ENCODE measurements around the gene SMIM22.

- TF ChIP-seq USF2 (IDR thresholded peaks at IDR 0.05; ENCODE audit: low read length) (no peak), CTCF (IDR thresholded peaks at IDR 0.05; ENCODE audit: control extremely low read depth in 1 of 3, insufficient read depth in 1 of 3, low read depth in 1 of 3, low read length in 3 of 3) (no peak), TBP (IDR thresholded peaks at IDR 0.05; ENCODE audit: low read depth, low read length) (no peak), MAFK (IDR thresholded peaks at IDR 0.05; ENCODE audit: low read depth, low read length) (no peak), HDAC2 (IDR thresholded peaks at IDR 0.05; ENCODE audit: borderline replicate concordance in 1 of 2, low read depth in 2 of 2, low read length in 2 of 2) (no peak), MAX (IDR thresholded peaks at IDR 0.05) (no peak), EP300 (IDR thresholded peaks at IDR 0.05; ENCODE audit: borderline replicate concordance in 1 of 2, low read depth in 2 of 2, low read length in 2 of 2) (no peak), HDAC6 (IDR thresholded peaks at IDR 0.05; ENCODE audit: low read depth, low read length) (no peak), ATF3 (IDR thresholded peaks at IDR 0.05; ENCODE audit: insufficient read depth, low read depth, low read length) (no peak)
These were observed 831 bp downstream of the SMIM22 start for GRCh38 chr16:4795828-4796572.

Data from H1 (cell line).